NK-92 treated with Interleukin-12 subunit alpha and Interleukin-12 subunit beta, amount 100 ng/mL, for 24 hours (cell line): ENCODE measurements around the gene COTL1.
"Not testable (repeated sequence)": the region's sequence is repeated elsewhere in the genome, so short reads cannot be mapped to it uniquely, and the experiment has no call there.

Experiments
- DNase-seq: peaks from one replicate; lab custom pipeline; 2025; lab: John Stamatoyannopoulos, UW

The COTL1 gene

GRCh38 chr16:84643180-84643583 lies 25.3 kb upstream of the COTL1 start:
- DNase-seq, result no peak

GRCh38 chr16:84641643-84642358 lies 23.9 kb upstream of the COTL1 start:
- DNase-seq, result no peak

GRCh38 chr16:84640145-84640544 lies 22.3 kb upstream of the COTL1 start:
- no peak for DNase-seq

- DNase-seq, result no peak
Measured at GRCh38 chr16:84638231-84638806, 20.4 kb upstream of the COTL1 start.

- no peak for DNase-seq
Measured at GRCh38 chr16:84637709-84638108, 19.8 kb upstream of the COTL1 start.

GRCh38 chr16:84635702-84636101 lies 17.8 kb upstream of the COTL1 start:
- DNase-seq, result no peak

GRCh38 chr16:84633622-84634021 lies 15.7 kb upstream of the COTL1 start:
- no peak for DNase-seq

- not testable (repeated sequence) for DNase-seq
Measured at GRCh38 chr16:84632862-84633261, 15.0 kb upstream of the COTL1 start.

GRCh38 chr16:84631886-84632285 lies 14.0 kb upstream of the COTL1 start:
- DNase-seq, result no peak

- DNase-seq, result no peak
Measured at GRCh38 chr16:84631153-84631466, 13.2 kb upstream of the COTL1 start.

GRCh38 chr16:84630446-84631152 lies 12.7 kb upstream of the COTL1 start:
- no peak for DNase-seq

- DNase-seq, result no peak
Measured at GRCh38 chr16:84630009-84630408, 12.1 kb upstream of the COTL1 start.

- no peak for DNase-seq
Measured at GRCh38 chr16:84629580-84629979, 11.7 kb upstream of the COTL1 start.

GRCh38 chr16:84628226-84628731 lies 10.4 kb upstream of the COTL1 start:
- no peak for DNase-seq

- DNase-seq, result no peak
Measured at GRCh38 chr16:84625556-84625955, 7.7 kb upstream of the COTL1 start.

- not testable (repeated sequence) for DNase-seq
Measured at GRCh38 chr16:84620913-84621312, 3.0 kb upstream of the COTL1 start.

GRCh38 chr16:84618581-84619460 lies 943 bp upstream of the COTL1 start:
- DNase-seq, result no peak

GRCh38 chr16:84617041-84617790 lies 662 bp downstream of the COTL1 start:
- peak; percentile 36 for DNase-seq

GRCh38 chr16:84616515-84616914 lies 1.4 kb downstream of the COTL1 start:
- DNase-seq, result no peak

- DNase-seq, result no peak
Measured at GRCh38 chr16:84614968-84615813, 2.7 kb downstream of the COTL1 start.

GRCh38 chr16:84614623-84614967 lies 3.3 kb downstream of the COTL1 start:
- no peak for DNase-seq
